ENCODE measurements around the gene HOXA5. TPM values are rescaled to one million over a fixed set of nuclear protein-coding genes. Genes with fewer than 3 reads are reported as not detected.

Gene HOXA5
- total RNA-seq, 1 donor: 5.8 TPM

- no peak overlapping the region for H2AFZ ChIP-seq (ENCODE audit: low read length)
Observed at GRCh38 chr7:27176524-27176845, 33.0 kb upstream of the HOXA5 start.

GRCh38 chr7:27175626-27176523 lies 32.4 kb upstream of the HOXA5 start:
- Histone ChIP-seq H3K4me2 (ENCODE audit: insufficient read depth, low read length) (peak overlapping the region; percentile 99), H3K27me3 (ENCODE audit: insufficient read depth, low read length) (no peaks in the 10 kb centered on the region), H3K4me3 (ENCODE audit: insufficient read depth, low read length) (peak overlapping the region; percentile 75), H3K79me2 (ENCODE audit: insufficient read depth, low read length) (peaks cover 98% of the 10 kb centered on the region), H3K27ac (ENCODE audit: low read depth, low read length) (peak overlapping the region; percentile 76), H4K20me1 (ENCODE audit: insufficient read depth, low read length) (peaks cover 7% of the 10 kb centered on the region), H2AFZ (ENCODE audit: low read length) (peak overlapping the region; percentile 49), H3K9me3 (ENCODE audit: low read depth, low read length) (no peaks in the 10 kb centered on the region), H3K36me3 (ENCODE audit: insufficient read depth, low read length) (peaks cover 12% of the 10 kb centered on the region), H3K4me1 (ENCODE audit: insufficient read depth, low read length) (peaks cover 50% of the 10 kb centered on the region)
- no peak for DNase-seq (ENCODE audit: insufficient read length, low spot score, missing footprints)
- TF ChIP-seq CTCF (IDR thresholded peaks at IDR 0.05; ENCODE audit: extremely low read depth, low read depth, low read length): no peak

More at GRCh38 chr7:27176524-27176845, 33.0 kb upstream of the HOXA5 start:
- peaks cover 55% of the 10 kb centered on the region for H3K4me1 ChIP-seq (ENCODE audit: insufficient read depth, low read length)
- peaks cover 7% of the 10 kb centered on the region for H3K36me3 ChIP-seq (ENCODE audit: insufficient read depth, low read length)
- peak overlapping the region; percentile 75 for H3K4me3 ChIP-seq (ENCODE audit: insufficient read depth, low read length)
- H3K9me3 ChIP-seq (ENCODE audit: low read depth, low read length): no peaks in the 10 kb centered on the region
- TF ChIP-seq CTCF (IDR thresholded peaks at IDR 0.05; ENCODE audit: extremely low read depth, low read depth, low read length): no peak
- H4K20me1 ChIP-seq (ENCODE audit: insufficient read depth, low read length): peaks cover 7% of the 10 kb centered on the region
- H3K27ac ChIP-seq (ENCODE audit: low read depth, low read length): peak overlapping the region; percentile 76
- no peak for DNase-seq (ENCODE audit: insufficient read length, low spot score, missing footprints)
- no peaks in the 10 kb centered on the region for H3K27me3 ChIP-seq (ENCODE audit: insufficient read depth, low read length)
- H3K79me2 ChIP-seq (ENCODE audit: insufficient read depth, low read length): peaks cover 98% of the 10 kb centered on the region
- H3K4me2 ChIP-seq (ENCODE audit: insufficient read depth, low read length): peak overlapping the region; percentile 99

GRCh38 chr7:27174874-27175625 lies 31.6 kb upstream of the HOXA5 start:
- H3K4me3 ChIP-seq (ENCODE audit: insufficient read depth, low read length): peak overlapping the region; percentile 75
- H3K79me2 ChIP-seq (ENCODE audit: insufficient read depth, low read length): peaks cover 98% of the 10 kb centered on the region

More at GRCh38 chr7:27174874-27175625, 31.6 kb upstream of the HOXA5 start:
- peak overlapping the region; percentile 76 for H3K27ac ChIP-seq (ENCODE audit: low read depth, low read length)
- H3K4me2 ChIP-seq (ENCODE audit: insufficient read depth, low read length): peak overlapping the region; percentile 99
- peaks cover 7% of the 10 kb centered on the region for H4K20me1 ChIP-seq (ENCODE audit: insufficient read depth, low read length)
- peaks cover 12% of the 10 kb centered on the region for H3K36me3 ChIP-seq (ENCODE audit: insufficient read depth, low read length)
- no peak for DNase-seq (ENCODE audit: insufficient read length, low spot score, missing footprints)
- H3K4me1 ChIP-seq (ENCODE audit: insufficient read depth, low read length): peaks cover 43% of the 10 kb centered on the region
- no peak for TF ChIP-seq CTCF (IDR thresholded peaks at IDR 0.05; ENCODE audit: extremely low read depth, low read depth, low read length)
- H3K27me3 ChIP-seq (ENCODE audit: insufficient read depth, low read length): no peaks in the 10 kb centered on the region
- no peak overlapping the region for H2AFZ ChIP-seq (ENCODE audit: low read length)
- no peaks in the 10 kb centered on the region for H3K9me3 ChIP-seq (ENCODE audit: low read depth, low read length)

All from osteoblast (primary cell).